GM12873 (cell line): ENCODE measurements around the gene EIF4EBP2.

Experiments used
- CTCF ChIP-seq: IDR thresholded peaks from 2 replicates; pipeline ENCODE4 v1.5.1; 2012; ENCODE audit warnings: low read depth, mild to moderate bottlenecking, moderate library complexity, low read length, control low read depth; ENCODE audit not compliant: insufficient read depth; ENCODE audit errors: missing control alignments

The EIF4EBP2 gene

GRCh38 chr10:70425096-70425495 lies 21.2 kb downstream of the EIF4EBP2 start:
- TF ChIP-seq CTCF = no peak

GRCh38 chr10:70426823-70427222 lies 22.9 kb downstream of the EIF4EBP2 start:
- TF ChIP-seq CTCF = no peak

- no peak for TF ChIP-seq CTCF
These were observed 26.8 kb downstream of the EIF4EBP2 start for GRCh38 chr10:70430493-70431445.

GRCh38 chr10:70432101-70432500 lies 28.2 kb downstream of the EIF4EBP2 start:
- no peak for TF ChIP-seq CTCF

- no peak for TF ChIP-seq CTCF
These were observed 28.8 kb downstream of the EIF4EBP2 start for GRCh38 chr10:70432561-70433263.

GRCh38 chr10:70433581-70434280 lies 29.8 kb downstream of the EIF4EBP2 start:
- TF ChIP-seq CTCF = no peak

GRCh38 chr10:70435241-70436085 lies 31.5 kb downstream of the EIF4EBP2 start:
- TF ChIP-seq CTCF = no peak
